ENCODE results near the gene B3GNT8.

Gene B3GNT8

GRCh38 chr19:41377977-41378709, 49.0 kb downstream of the B3GNT8 start:
- Histone ChIP-seq H3K79me2 (ENCODE audit: low read length) (no peaks in the 10 kb centered on the region), H3K4me1 (ENCODE audit: low read length) (peaks cover 8% of the 10 kb centered on the region), H2AFZ (ENCODE audit: low read depth, low read length) (no peak overlapping the region), H3K27ac (ENCODE audit: low read length) (no peak overlapping the region), H3K9me3 (ENCODE audit: insufficient read depth, low read length) (no peaks in the 10 kb centered on the region), H3K36me3 (replicated peaks; ENCODE audit: low read depth, low read length) (no peaks in the 10 kb centered on the region), H3K4me3 (ENCODE audit: low read length) (no peak overlapping the region), H3K9ac (ENCODE audit: low read length) (no peak overlapping the region), H3K27me3 (ENCODE audit: low read depth, low read length) (no peaks in the 10 kb centered on the region), H4K20me1 (ENCODE audit: insufficient read depth, low read length) (no peaks in the 10 kb centered on the region), H3K4me2 (ENCODE audit: low read length) (no peak overlapping the region)
- TF ChIP-seq, protein P1, sequence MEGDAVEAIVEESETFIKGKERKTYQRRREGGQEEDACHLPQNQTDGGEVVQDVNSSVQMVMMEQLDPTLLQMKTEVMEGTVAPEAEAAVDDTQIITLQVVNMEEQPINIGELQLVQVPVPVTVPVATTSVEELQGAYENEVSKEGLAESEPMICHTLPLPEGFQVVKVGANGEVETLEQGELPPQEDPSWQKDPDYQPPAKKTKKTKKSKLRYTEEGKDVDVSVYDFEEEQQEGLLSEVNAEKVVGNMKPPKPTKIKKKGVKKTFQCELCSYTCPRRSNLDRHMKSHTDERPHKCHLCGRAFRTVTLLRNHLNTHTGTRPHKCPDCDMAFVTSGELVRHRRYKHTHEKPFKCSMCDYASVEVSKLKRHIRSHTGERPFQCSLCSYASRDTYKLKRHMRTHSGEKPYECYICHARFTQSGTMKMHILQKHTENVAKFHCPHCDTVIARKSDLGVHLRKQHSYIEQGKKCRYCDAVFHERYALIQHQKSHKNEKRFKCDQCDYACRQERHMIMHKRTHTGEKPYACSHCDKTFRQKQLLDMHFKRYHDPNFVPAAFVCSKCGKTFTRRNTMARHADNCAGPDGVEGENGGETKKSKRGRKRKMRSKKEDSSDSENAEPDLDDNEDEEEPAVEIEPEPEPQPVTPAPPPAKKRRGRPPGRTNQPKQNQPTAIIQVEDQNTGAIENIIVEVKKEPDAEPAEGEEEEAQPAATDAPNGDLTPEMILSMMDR (IDR thresholded peaks at IDR 0.05; ENCODE audit: low read depth, low read length), result no peak
- no peak for TF ChIP-seq EZH2phosphoT487 (IDR thresholded peaks at IDR 0.05; ENCODE audit: low read depth)

- Histone ChIP-seq H3K4me2 (ENCODE audit: low read length) (no peak overlapping the region), H3K27ac (ENCODE audit: low read length) (no peak overlapping the region), H3K4me3 (ENCODE audit: low read length) (no peak overlapping the region), H2AFZ (ENCODE audit: low read depth, low read length) (no peak overlapping the region), H3K79me2 (ENCODE audit: low read length) (no peaks in the 10 kb centered on the region; the same call in 1 of the 2 replicates), H3K36me3 (replicated peaks; ENCODE audit: low read depth, low read length) (no peaks in the 10 kb centered on the region), H3K9ac (ENCODE audit: low read length) (no peak overlapping the region), H3K4me1 (ENCODE audit: low read length) (peaks cover 8% of the 10 kb centered on the region), H4K20me1 (ENCODE audit: insufficient read depth, low read length) (no peaks in the 10 kb centered on the region), H3K27me3 (ENCODE audit: low read depth, low read length) (no peaks in the 10 kb centered on the region), H3K9me3 (ENCODE audit: insufficient read depth, low read length) (no peaks in the 10 kb centered on the region)
- no peak for TF ChIP-seq EZH2phosphoT487 (IDR thresholded peaks at IDR 0.05; ENCODE audit: low read depth)
- TF ChIP-seq, protein P1 (IDR thresholded peaks at IDR 0.05; ENCODE audit: low read depth, low read length), result no peak
Observed at GRCh38 chr19:41376998-41377365, 50.2 kb downstream of the B3GNT8 start.

DNA sequence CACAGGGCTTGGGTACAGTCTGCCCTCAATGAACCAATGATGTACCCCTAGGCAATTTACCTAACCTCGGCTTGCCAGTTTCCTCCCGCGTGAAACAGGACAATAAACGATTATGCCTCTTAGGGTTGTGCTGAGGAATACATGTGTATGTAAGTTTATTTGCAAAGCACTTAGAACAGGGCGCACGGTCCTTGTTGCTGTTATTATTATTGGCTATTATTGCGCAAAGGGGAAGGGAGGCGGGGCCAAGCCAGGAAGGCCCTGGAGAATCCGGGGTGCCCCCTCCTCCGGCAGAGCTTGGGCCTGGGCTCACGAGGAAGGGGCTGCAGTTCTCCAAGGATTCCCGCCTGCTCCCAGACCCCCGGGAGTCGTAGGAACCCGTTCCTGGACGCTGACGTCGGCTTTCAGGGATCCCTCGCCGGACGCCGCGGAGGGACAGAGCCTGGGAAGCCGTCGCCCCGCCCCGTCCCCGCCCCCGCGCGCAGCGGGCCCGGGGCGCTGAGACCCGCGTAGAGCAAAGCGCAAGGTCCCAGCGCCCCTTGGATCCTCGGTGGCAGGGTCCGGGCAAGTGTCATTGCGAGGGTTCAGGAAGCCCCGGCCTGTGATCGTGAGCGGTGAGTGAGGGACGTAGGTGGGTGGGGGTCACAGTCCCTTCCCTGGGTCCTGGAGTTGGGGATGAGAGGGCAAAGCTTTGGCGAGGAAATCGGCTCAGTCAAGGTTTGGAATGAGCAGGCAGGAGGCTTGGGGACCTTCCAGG, 50.8 kb downstream of the B3GNT8 start, which contains the start of gene TMEM91:
Gene TMEM91, plus strand, starts transcription at position 293 of the 757 bp plus-strand sequence. CDS start 1,777 bp downstream, outside the sequence.
- H3K4me1 ChIP-seq (ENCODE audit: low read length), result peaks cover 8% of the 10 kb centered on the region
- no peaks in the 10 kb centered on the region for H3K9me3 ChIP-seq (ENCODE audit: insufficient read depth, low read length)
- no peak within 1 kb of the TSS for H3K27ac ChIP-seq (ENCODE audit: low read length)
- H3K79me2 ChIP-seq (ENCODE audit: low read length), result no peaks in the 10 kb centered on the region; the same call in 1 of the 2 replicates
- no peaks in the 10 kb centered on the region for H3K36me3 ChIP-seq (replicated peaks; ENCODE audit: low read depth, low read length)
- no peak within 1 kb of the TSS for H3K4me3 ChIP-seq (ENCODE audit: low read length)
- no peak within 1 kb of the TSS for H3K4me2 ChIP-seq (ENCODE audit: low read length)
- H3K27me3 ChIP-seq (ENCODE audit: low read depth, low read length), result no peaks in the 10 kb centered on the region
- no peak within 1 kb of the TSS for H2AFZ ChIP-seq (ENCODE audit: low read depth, low read length)
- H4K20me1 ChIP-seq (ENCODE audit: insufficient read depth, low read length), result no peaks in the 10 kb centered on the region
- H3K9ac ChIP-seq (ENCODE audit: low read length), result no peak within 1 kb of the TSS
- TF ChIP-seq EZH2phosphoT487 (IDR thresholded peaks at IDR 0.05; ENCODE audit: low read depth), result no peak
- TF ChIP-seq, protein P1 (IDR thresholded peaks at IDR 0.05; ENCODE audit: low read depth, low read length), result no peak

Data from OCI-LY3 (cell line).